NCI-H128 (cell line): Measurements from ENCODE around the gene POLR2A.

ENCODE experiments used
- DNase-seq: peaks from one replicate; lab custom pipeline; 2025; ENCODE audit not compliant: unreplicated experiment; lab: John Stamatoyannopoulos, UW

The POLR2A gene

DNA sequence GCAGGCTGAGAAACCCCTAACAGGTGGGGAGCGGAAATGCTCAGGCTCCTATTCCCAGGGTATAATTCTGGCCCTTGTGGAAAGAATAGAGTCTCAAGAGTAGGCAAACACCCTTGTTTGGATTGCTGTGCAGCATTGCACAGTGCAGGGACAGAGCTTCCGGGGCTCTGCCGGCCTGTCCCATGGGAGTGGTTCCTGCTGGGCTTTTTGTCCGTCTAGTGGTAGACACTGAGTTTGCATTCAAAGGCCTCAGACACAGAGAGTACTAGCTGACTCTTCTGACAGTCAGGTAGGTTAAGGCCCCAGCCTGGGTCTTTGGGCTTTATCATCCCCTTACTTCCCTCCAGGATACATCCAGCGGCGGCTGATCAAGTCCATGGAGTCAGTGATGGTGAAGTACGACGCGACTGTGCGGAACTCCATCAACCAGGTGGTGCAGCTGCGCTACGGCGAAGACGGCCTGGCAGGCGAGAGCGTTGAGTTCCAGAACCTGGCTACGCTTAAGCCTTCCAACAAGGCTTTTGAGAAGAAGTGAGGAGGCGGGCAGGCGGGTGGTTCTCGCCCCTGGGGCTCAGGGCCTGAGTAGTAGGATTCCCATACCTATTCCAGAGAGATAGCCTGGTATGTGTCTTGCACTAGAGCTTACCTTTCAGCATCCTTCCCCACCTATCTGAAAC is 18.1 kb downstream of the POLR2A start:
- DNase-seq: no peak

DNA sequence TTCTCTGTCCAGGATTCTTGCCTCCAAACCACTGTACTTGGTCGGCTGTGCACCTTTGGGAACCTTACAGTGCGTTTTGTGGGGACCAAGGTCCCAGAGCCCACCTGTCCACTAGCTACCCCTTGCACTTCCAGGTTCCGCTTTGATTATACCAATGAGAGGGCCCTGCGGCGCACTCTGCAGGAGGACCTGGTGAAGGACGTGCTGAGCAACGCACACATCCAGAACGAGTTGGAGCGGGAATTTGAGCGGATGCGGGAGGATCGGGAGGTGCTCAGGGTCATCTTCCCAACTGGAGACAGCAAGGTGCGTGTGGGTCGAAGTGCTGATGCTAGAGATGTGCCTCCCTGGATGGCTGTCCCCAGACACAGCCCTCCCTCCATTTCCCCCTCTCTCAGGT is 18.8 kb downstream of the POLR2A start:
- no peak for DNase-seq

DNA sequence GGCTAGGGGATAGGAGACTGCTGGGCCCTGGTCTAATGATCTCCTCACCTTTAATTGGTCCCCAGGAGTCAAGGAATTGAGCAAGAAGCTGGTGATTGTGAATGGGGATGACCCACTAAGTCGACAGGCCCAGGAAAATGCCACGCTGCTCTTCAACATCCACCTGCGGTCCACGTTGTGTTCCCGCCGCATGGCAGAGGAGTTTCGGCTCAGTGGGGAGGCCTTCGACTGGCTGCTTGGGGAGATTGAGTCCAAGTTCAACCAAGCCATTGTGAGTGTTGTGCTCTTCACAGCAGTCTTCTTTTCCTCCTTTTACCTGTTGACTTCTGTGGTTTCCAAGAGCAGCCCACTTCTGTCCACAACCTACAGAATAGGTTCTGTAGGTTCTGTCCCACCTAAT is 19.4 kb downstream of the POLR2A start:
- no peak for DNase-seq

DNA sequence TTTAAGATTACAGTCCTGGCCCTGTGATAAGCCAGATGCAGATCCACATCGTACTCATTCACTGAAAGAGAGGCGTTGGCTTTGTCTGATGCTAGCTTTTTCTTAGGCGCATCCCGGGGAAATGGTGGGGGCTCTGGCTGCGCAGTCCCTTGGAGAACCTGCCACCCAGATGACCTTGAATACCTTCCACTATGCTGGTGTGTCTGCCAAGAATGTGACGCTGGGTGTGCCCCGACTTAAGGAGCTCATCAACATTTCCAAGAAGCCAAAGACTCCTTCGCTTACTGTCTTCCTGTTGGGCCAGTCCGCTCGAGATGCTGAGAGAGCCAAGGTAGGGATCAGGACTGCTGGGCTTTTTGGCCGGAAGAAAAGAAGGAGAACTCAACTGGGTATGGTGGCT is 24.0 kb downstream of the POLR2A start:
- DNase-seq: no peak

DNA sequence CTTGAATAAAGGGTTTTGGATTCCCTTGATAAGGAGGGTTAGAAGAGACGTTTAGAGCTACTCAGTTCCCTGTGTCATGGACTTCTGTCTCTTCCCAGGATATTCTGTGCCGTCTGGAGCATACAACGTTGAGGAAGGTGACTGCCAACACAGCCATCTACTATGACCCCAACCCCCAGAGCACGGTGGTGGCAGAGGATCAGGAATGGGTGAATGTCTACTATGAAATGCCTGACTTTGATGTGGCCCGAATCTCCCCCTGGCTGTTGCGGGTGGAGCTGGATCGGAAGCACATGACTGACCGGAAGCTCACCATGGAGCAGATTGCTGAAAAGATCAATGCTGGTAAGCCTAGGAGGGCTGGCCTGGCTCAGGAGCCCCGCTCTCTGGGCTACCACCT is 24.7 kb downstream of the POLR2A start:
- DNase-seq: no peak

DNA sequence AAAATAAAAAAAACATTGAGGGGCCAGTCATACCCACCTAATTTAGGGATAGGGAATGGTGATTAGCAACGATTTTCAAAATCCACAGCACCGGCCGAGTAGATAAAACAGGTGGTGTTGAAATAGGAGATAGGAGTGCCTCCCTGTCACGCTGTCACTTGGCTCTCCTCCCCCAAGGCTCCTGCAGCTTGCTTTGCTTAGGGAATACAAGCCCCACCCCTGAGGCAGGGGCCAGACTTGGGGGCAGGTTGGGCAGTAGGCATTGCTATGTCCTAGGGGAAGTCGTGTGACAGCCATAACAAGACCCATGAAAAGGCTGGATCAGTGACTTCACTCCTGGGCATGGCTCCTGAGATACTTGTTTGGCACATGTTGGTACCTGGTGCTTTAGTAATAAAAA is 25.8 kb downstream of the POLR2A start:
- no peak for DNase-seq

DNA sequence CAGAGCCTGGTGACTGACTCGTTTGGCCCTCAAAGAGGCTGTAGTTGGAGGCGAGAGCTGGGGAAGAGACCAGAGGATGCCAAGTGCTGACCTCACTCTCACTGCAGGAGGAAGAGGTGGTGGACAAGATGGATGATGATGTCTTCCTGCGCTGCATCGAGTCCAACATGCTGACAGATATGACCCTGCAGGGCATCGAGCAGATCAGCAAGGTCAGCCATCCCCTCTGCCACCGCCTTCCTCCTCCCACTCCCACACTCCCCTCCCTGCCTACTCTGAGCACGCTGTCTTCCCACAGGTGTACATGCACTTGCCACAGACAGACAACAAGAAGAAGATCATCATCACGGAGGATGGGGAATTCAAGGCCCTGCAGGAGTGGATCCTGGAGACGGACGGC is 26.9 kb downstream of the POLR2A start:
- no peak for DNase-seq

DNA sequence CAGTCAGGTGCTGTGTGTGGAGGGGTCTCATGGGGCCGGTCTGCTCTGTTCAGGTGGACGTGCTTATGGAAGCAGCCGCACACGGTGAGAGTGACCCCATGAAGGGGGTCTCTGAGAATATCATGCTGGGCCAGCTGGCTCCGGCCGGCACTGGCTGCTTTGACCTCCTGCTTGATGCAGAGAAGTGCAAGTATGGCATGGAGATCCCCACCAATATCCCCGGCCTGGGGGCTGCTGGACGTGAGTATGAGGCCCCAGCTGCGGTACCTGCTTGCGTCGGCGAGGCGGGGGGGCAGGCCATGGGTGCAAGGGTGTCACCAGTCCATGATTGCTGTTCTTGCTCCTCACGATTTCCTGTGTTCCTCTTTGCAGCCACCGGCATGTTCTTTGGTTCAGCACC is 27.9 kb downstream of the POLR2A start:
- no peak for DNase-seq

DNA sequence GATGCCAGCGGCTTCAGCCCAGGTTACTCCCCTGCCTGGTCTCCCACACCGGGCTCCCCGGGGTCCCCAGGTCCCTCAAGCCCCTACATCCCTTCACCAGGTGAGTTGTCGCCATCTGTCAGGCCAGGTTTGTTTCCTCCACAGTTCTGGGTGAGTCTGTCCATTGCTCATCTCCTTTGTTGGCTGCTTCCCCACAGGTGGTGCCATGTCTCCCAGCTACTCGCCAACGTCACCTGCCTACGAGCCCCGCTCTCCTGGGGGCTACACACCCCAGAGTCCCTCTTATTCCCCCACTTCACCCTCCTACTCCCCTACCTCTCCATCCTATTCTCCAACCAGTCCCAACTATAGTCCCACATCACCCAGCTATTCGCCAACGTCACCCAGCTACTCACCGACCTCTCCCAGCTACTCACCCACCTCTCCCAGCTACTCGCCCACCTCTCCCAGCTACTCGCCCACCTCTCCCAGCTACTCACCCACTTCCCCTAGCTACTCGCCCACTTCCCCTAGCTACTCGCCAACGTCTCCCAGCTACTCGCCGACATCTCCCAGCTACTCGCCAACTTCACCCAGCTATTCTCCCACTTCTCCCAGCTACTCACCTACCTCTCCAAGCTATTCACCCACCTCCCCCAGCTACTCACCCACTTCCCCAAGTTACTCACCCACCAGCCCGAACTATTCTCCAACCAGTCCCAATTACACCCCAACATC is 28.8 kb downstream of the POLR2A start:
- no peak for DNase-seq

DNA sequence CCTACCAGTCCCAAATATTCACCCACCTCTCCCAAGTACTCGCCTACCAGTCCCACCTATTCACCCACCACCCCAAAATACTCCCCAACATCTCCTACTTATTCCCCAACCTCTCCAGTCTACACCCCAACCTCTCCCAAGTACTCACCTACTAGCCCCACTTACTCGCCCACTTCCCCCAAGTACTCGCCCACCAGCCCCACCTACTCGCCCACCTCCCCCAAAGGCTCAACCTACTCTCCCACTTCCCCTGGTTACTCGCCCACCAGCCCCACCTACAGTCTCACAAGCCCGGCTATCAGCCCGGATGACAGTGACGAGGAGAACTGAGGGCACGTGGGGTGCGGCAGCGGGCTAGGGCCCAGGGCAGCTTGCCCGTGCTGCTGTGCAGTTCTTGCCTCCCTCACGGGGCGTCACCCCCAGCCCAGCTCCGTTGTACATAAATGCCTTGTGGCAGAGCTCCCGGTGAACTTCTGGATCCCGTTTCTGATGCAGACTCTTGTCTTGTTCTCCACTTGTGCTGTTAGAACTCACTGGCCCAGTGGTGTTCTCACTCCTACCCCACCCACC is 29.8 kb downstream of the POLR2A start:
- DNase-seq: no peak

DNA sequence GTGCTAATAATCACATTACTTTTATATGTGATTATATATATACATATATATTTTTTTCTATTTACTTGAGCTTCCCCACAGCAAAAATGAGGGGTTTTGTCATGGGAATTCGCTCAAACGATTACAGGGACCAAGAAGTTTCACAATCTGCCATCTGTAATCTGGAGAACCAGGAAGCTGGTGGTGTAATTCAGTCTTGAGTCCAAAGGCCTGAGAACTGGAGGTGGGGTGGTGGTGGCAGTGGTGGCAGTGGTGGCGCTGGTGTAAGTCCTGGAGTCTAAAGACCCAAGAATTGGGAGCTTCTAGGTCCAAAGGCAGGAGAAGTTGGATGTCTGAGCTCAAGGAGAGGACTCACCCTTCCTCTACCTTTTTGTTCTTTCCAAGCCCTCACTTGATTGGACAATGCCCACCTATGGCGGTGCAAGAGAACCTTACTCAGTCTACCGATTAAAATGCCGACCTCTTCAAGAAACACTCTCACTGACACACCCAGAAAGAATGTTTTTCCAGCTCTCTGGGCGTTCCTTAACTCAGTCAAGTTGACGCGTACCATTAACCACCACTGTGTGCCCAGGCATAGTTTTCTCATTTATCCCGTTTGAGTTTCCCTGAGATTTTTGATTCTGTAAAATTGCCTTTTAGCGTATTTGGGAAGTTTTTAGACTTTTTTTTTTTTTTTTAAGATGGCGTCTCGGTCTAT is 31.9 kb downstream of the POLR2A start:
- no peak for DNase-seq

DNA sequence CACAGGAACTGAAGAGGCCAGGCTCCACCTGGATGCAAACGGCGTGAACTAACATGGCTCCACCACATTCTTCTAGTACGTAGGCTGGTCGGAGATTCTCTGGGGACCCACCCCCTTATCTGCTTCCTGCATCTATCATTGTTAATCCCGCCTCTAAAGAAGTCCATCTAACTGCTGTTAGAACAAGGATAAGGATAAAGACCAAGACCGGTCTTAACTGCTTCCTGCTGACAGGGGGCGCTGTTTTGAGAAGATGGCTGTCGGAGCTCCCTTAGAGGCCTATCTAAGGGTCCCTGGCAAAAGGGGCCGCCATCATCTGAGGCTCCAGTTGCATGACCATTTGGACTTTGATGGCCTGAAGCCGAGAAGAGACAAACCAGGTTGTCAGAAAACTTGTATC is 38.9 kb downstream of the POLR2A start:
- DNase-seq: no peak

DNA sequence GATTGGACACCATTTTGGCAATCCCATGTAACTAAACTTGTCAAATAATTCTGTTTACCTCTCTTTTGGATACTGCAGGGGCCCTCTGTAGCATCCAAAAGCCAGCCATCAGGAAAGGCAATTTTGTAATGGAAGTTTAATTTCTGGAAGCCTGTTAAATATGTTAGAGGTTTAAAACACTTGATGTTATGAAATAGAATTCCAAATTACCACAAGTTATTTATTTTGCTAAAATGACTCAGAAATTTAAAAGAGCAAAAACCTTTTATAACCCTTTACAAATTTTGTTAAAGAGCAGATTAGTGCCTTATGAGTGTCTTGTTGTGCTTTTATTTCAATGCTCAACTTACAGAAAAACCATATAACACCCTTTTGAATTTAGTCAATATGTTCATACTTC is 44.7 kb downstream of the POLR2A start:
- no peak for DNase-seq

DNA sequence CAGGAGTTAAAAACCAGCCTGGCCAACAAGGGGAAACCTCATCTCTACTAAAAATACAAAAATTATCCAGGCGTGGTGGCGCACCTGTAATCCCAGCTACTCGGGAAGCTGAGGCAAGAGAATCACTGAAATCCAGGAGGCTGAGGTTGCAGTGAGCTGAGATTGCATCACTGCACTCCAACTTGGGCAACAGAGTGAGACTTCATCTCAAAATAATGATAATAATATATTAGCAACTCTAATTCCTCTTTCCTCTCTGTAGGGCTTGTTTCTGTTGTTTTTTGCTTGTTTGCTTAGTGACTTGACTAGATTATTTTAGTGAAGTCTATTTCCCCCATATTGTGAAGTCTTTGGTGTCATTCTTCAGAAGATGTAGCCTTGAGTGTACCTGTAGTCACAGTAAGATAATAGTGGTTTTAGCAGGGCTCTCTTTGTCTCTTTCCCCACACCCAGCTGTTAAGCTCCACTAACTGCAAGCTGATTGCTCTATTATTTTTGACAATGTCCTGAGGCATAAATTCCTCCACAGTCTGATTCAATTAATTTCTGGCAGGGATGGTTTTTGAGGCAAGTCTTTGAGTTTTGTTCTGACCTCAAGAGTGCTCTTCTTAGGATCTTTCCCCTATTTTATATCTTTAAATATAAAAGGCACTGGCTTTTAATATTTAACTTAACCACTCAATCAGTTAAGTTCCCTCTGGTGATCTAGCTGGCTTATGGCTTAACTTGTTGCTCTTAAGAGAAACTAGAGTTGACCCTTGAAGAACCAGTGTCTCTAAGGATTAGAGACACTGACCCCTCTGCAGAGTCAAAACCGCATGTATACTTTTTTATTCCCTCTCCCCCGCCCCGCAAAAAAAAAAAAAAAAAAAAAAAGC is 46.1 kb downstream of the POLR2A start:
- no peak for DNase-seq

DNA sequence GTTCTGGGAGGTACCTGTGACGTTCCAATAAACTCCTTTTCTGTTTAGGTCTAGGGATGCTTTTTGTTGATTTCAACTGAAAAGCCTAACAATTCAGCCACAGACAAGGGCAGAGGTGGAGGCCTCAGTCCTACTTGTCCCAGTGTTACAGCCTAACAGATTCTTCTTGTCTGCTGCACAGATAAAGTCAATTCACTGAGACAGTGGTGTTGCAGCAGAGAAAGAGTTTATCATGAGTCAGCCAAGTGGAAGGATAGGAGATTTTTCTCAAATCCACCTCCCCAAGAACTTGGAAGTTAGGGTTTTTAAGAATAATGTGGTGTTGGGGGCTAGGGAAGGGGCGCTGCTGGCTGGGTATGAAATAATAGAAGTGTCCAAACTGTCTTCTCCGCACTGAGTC is 53.9 kb downstream of the POLR2A start:
- DNase-seq: no peak

DNA sequence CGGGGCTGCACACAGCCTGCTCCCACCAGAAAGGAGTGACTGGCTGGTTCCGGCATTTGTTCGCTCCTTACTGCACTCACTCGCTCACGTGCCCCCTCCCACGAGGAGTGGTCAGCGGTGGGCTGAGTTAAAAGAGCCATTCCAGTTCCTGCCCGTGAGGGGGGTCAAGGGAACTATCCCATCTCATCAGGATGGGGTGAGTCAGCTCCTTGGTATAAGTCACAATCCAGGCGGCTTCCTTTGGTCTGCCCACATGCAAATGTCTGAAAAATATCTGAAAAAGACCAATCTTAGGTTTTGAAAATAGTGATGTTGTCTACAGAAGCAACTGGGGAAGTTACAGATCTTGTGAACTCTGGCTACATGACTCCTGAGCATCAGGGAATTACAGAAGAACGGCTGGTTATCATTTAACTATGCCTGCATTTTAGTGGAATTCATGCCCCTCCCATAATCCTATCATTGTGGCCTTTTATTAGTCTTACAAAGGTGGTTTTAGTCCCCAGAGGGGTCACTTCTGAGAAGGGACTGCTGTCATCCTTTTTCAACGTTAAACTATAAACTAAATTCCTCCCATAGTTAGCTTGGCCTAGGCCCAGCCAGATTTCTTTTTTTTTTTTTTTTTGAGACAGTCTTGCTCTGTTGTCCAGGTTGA is 54.9 kb downstream of the POLR2A start:
- DNase-seq: no peak

DNA sequence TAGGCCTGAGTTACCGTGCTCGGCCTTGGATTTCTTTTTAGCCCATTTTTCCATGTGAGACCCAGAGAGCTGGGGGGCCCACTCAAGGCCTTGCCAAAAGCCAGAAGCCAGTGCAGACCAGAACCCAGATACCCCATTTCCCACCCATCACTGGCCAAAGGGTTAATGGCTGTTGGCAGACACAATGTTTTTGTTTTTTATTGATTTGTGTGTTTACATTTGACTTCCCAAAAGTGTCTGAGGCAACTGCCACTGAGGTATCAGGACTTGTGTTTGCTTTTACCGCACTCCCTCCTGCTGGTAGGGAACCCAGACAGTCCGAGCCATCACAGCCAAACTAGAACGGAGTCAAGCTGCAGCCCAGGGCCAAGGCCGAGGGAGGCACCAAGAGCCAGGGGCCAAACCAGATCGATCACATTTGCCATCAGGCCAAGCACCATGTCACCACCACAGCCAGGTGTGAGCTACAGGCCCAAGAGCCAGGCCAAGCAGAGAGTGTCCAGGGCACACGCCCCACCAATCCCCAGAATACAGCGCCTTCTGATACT is 57.0 kb downstream of the POLR2A start:
- no peak for DNase-seq

DNA sequence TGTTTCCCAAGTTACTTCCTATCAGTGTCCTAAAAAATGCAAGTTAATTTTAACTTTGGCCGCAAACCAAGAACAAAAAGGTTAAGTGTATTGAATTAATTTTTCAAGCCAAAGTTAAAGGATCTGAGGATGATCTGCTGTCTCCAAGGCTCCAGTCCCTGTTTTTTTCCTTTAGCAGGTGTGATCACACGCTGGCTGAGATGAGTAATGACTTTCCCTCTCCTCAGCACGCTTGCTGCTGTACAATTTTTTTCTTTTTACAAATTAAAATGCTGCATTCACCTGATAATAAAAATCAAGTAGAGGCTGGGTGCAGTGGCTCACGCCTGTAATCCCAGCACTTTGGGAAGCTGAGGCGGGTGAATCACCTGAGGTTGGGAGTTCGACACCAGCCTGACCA is 60.7 kb downstream of the POLR2A start:
- DNase-seq: no peak

DNA sequence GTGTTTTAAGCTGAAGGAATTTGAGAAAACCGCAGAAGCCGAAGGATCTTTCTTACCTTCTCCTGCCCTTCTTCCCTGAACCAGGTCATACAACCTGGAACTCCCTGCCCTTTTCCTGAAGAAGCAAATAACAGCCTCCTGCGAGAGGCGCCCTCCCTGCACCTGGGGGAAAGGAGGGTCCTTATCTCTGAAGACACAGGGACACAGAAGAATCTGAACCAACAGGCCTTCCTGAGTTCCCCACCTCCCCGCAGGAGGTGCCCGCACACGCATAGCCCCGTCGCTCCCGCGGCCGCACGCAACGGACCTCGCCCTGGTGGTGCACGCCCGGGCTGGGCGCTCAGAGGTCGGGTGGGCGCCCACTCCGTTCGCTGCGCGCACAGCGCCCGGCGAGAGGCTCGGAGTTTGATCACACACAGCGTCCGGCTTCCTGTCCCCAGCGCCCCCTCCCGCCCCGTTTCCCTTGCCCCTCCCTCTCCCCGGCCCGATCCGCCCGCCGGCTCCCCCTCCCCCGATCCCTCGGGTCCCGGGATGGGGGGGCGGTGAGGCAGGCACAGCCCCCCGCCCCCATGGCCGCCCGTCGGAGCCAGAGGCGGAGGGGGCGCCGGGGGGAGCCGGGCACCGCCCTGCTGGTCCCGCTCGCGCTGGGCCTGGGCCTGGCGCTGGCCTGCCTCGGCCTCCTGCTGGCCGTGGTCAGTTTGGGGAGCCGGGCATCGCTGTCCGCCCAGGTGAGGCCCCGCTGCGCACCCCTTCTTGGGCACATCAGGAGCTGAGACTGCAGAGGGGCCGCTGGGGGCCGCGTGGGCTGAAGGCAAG is 64.6 kb downstream of the POLR2A start, which contains the start of gene TNFSF12:
TNFSF12 (plus strand) TSS at position 474 of the 816 bp plus-strand sequence; CDS start at position 570, 96 bp downstream.
- DNase-seq: no peak
